GM12878 (cell line): ENCODE measurements around the gene OPN1SW. TPM values are rescaled to one million over a fixed set of nuclear protein-coding genes. Genes with fewer than 3 reads are reported as not detected.

Source experiments
- ATAC-seq: fragments of 200-7000 bp; cut with Tn5 transposase; 3 replicates; pipeline ENCODE4 v1.9.1; 2020; ENCODE audit warnings: mild to moderate bottlenecking, moderate library complexity
- Bru-seq: library from RNA; stranded (reverse); fragments of 400-500 nt; gene quantifications from one replicate; lab custom pipeline; 2021; lab: Mats Ljungman, UMichigan
- BruChase-seq, 2 experiments: library from RNA; stranded (reverse); fragments of 400-500 nt; gene quantifications; one replicate each; lab custom pipeline; 2021; lab: Mats Ljungman, UMichigan
- BruUV-seq: library from RNA; stranded (reverse); fragments of 400-500 nt; replicated peaks from 2 replicates; lab custom pipeline; 2021; lab: Mats Ljungman, UMichigan
- CTCF ChIA-PET: fragments of 300-600 bp; sonication (Branson Sonifier 250); formaldehyde crosslinking; extraction: SDS; loops from one replicate; lab custom pipeline; 2021; ENCODE audit warnings: inconsistent platforms; lab: Yijun Ruan, JAX
- POLR2A ChIA-PET: fragments of 350-600 bp; formaldehyde crosslinking; extraction: SDS; loops from one replicate; lab custom pipeline; 2021; ENCODE audit warnings: inconsistent platforms; lab: Charles Lee
- RAD21 ChIA-PET: fragments of 300-600 bp; sonication (Branson Sonifier 250); formaldehyde crosslinking; loops from one replicate; lab custom pipeline; 2023; ENCODE audit warnings: antibody characterized with exemption; ENCODE audit not compliant: unreplicated experiment; lab: Charles Lee
- SMC1A ChIA-PET: fragments of 300-600 bp; sonication (Branson Sonifier 250); formaldehyde crosslinking; loops from one replicate; lab custom pipeline; 2023; ENCODE audit not compliant: unreplicated experiment, uncharacterized antibody; lab: Charles Lee
- DNase-seq: peaks from one replicate; pipeline ENCODE4 v3.0.0-alpha.2; 2011; ENCODE audit warnings: low read depth, low spot score
- FAIRE-seq: peaks from 3 replicates; lab custom pipeline; 2011; peaks lifted over from hg19 to GRCh38; lab: Jason Lieb, UNC
- H2AFZ ChIP-seq: 2 replicates; pipeline ENCODE4 v1.6.0; 2011; ENCODE audit warnings: low read depth, low read length, control low read depth; ENCODE audit not compliant: control insufficient read depth
- H3K27ac ChIP-seq: 2 replicates; pipeline ENCODE4 v1.5.1; 2011; ENCODE audit warnings: control low read depth; ENCODE audit not compliant: control insufficient read depth, insufficient read depth
- H3K27me3 ChIP-seq, 2 experiments: replicated peaks in 1 of 2; 2 replicates each; pipeline versions ENCODE4 v1.6.0 to v1.6.1; 2011; ENCODE audit warnings: low read length in 1 of 2; ENCODE audit not compliant: control insufficient read depth in 2 of 2, insufficient read depth in 2 of 2
- H3K36me3 ChIP-seq, 2 experiments: 2 replicates each; pipeline ENCODE4 v1.5.1; 2011; ENCODE audit warnings: low read length in 1 of 2; ENCODE audit not compliant: control insufficient read depth in 2 of 2, insufficient read depth in 2 of 2
- H3K4me1 ChIP-seq: 2 replicates; pipeline ENCODE4 v1.6.1; 2011; ENCODE audit warnings: mild to moderate bottlenecking, low read length, moderate library complexity, mixed read lengths; ENCODE audit not compliant: control insufficient read depth, insufficient read depth
- H3K4me2 ChIP-seq: 2 replicates; pipeline ENCODE4 v1.6.0; 2011; ENCODE audit warnings: control low read depth; ENCODE audit not compliant: control insufficient read depth, insufficient read depth
- H3K4me3 ChIP-seq: fragments of 200-600 bp; sonication (generic); 2 replicates; pipeline ENCODE4 v1.5.1; 2016
- H3K79me2 ChIP-seq: 2 replicates; pipeline ENCODE4 v1.6.0; 2011; ENCODE audit warnings: low read length; ENCODE audit not compliant: control insufficient read depth, insufficient read depth
- H3K9ac ChIP-seq: 2 replicates; pipeline ENCODE4 v1.8.0; 2011; ENCODE audit warnings: low read length, control low read depth, mixed read lengths; ENCODE audit not compliant: control insufficient read depth, insufficient read depth
- H3K9me3 ChIP-seq: replicated peaks from 3 replicates; pipeline ENCODE4 v1.5.1; 2011; ENCODE audit warnings: mild to moderate bottlenecking, low read length; ENCODE audit not compliant: control insufficient read depth, insufficient read depth
- H4K20me1 ChIP-seq: 2 replicates; pipeline ENCODE4 v1.6.0; 2011; ENCODE audit not compliant: control insufficient read depth, insufficient read depth
- BMI1 ChIP-seq: fragments of 450-650 bp; IDR thresholded peaks from 2 replicates; pipeline ENCODE4 v1.6.1; 2016; ENCODE audit warnings: mild to moderate bottlenecking, moderate library complexity, borderline replicate concordance
- IKZF1 ChIP-seq: fragments of 450-650 bp; conservative IDR thresholded peaks from 2 replicates; pipeline ENCODE4 v1.6.1; 2017; ENCODE audit warnings: antibody characterized with exemption, mild to moderate bottlenecking
- IRF4 ChIP-seq: IDR thresholded peaks from 2 replicates; pipeline ENCODE4 v1.6.1; 2011; ENCODE audit warnings: low read depth, low read length
- NRF1 ChIP-seq: conservative IDR thresholded peaks from 2 replicates; pipeline ENCODE4 v1.6.1; 2011; ENCODE audit warnings: mild to moderate bottlenecking, low read depth, low read length, improper control_type of control experiment
- POLR2AphosphoS2 ChIP-seq: IDR thresholded peaks from 2 replicates; pipeline ENCODE4 v1.6.1; 2011; ENCODE audit warnings: low read depth, mild to moderate bottlenecking, low read length, improper control_type of control experiment, moderate library complexity
- SMAD1 ChIP-seq: fragments of 450-650 bp; IDR thresholded peaks from 2 replicates; pipeline ENCODE4 v1.6.1; 2018; ENCODE audit warnings: mild to moderate bottlenecking, low read depth; ENCODE audit not compliant: partially characterized antibody
- USF1 ChIP-seq: IDR thresholded peaks from 2 replicates; pipeline ENCODE4 v1.6.1; 2011; ENCODE audit warnings: borderline replicate concordance, low read depth, mild to moderate bottlenecking, moderate library complexity, mixed read lengths, low read length; ENCODE audit not compliant: insufficient read depth; ENCODE audit errors: extremely low read length
- ZSCAN29 ChIP-seq: fragments of 450-650 bp; IDR thresholded peaks from 2 replicates; pipeline ENCODE4 v1.6.1; 2017; ENCODE audit warnings: mild to moderate bottlenecking, moderate library complexity
- whole genome bisulfite sequencing: methylation state at CpG from one replicate; pipeline ENCODE4 v1.1.6; 2016; ENCODE audit warnings: low lambda C conversion rate; ENCODE audit not compliant: insufficient replicate concordance, insufficient coverage; ENCODE audit errors: missing lambda C conversion rate; 5-methylcytosine and 5-hydroxymethylcytosine counted together
- in situ Hi-C: fragments of 300-500 bp; cut with MboI; formaldehyde crosslinking; loops from 9 replicates; pipeline ENCODE4 v1.14.3; 2018; ENCODE audit warnings: mixed read lengths
- intact Hi-C: fragments of 100-400 bp; cut with micrococcal nuclease; formaldehyde crosslinking; loops from one replicate; pipeline ENCODE4 v1.14.2; 2022; ENCODE audit not compliant: unreplicated experiment
- long read RNA-seq, 2 experiments: library from polyadenylated mRNA; unstranded; transcript quantifications; one replicate each; pipeline ENCODE4 v2.0.0, GENCODE V29; 2019 to 2020
- polyA minus RNA-seq, 3 experiments: library from RNA; depleted of rRNA, polyadenylated mRNA; stranded (reverse); fragments of >200 nt; gene quantifications; 2 replicates each; pipeline ENCODE4 v1.2.3, GENCODE V29; 2011
- polyA plus RNA-seq, 11 experiments: library from polyadenylated mRNA; depleted of rRNA in 4 of 11; unstranded in 6 of 11; stranded (reverse) in 5 of 11; fragments of >200 nt; fragmentation: Nextera tagmentation in 4 of 11; fragmentation: Illumina TruSeq in 1 of 11; extraction: Ambion mirVana in 4 of 11; extraction: Trizol in 1 of 11; gene quantifications; 1 replicate in 1 of 11; 2 replicates in 10 of 11; pipeline versions ENCODE4 v1.2.1 to v1.2.3, GENCODE V29; 2011 to 2016; ENCODE audit warnings: inconsistent platforms in 2 of 11, missing spikeins in 2 of 11, low read depth in 1 of 11
- total RNA-seq, 4 experiments: library from RNA; depleted of rRNA in 3 of 4; stranded (reverse); fragments of >200 nt in 3 of 4; fragmentation: Illumina TruSeq in 1 of 4; extraction: Trizol in 1 of 4; gene quantifications; 2 replicates each; pipeline versions ENCODE4 v1.2.1 to v1.2.3, GENCODE V29; 2013 to 2021
- TF ChIP-seq, protein P1 (sequence below): fragments of 150-350 bp; IDR thresholded peaks from 2 replicates; pipeline ENCODE4 v1.6.1; 2014; ENCODE audit warnings: mild to moderate bottlenecking, low read depth, low read length

OPN1SW gene
- not detected in 2 replicates for total RNA-seq (2013; cell fraction: nucleolus; rRNA removed)
- not detected in 2 replicates for total RNA-seq (2014; rRNA removed)
- not detected in 2 replicates for total RNA-seq (2014; rRNA removed; fragmentation: Illumina TruSeq; extraction: Trizol)
- total RNA-seq (2021) = not detected in 2 replicates
- not detected for polyA plus RNA-seq (2011; ENCODE audit: low read depth)
- not detected in 2 replicates for polyA plus RNA-seq (2011; rRNA removed)
- not detected in 2 replicates for polyA plus RNA-seq (2011; cell fraction: cytosol; rRNA removed)
- not detected in 2 replicates for polyA plus RNA-seq (2011; cell fraction: nucleus; rRNA removed)
- polyA plus RNA-seq (2012) = not detected in 2 replicates
- polyA plus RNA-seq (2014; fragmentation: Illumina TruSeq; extraction: Trizol) = not detected in 2 replicates
- polyA plus RNA-seq (2014; fragmentation: Nextera tagmentation; extraction: Ambion mirVana) = under 1 TPM; 0.13 to 0.26 TPM
- not detected in 2 replicates for polyA plus RNA-seq (2014; rRNA removed)
- polyA plus RNA-seq (2016; fragmentation: Nextera tagmentation; extraction: Ambion mirVana) = under 1 TPM; 0.11 to 0.35 TPM
- not detected in 2 replicates for polyA minus RNA-seq (2011; rRNA and poly(A)+ RNA removed)
- polyA minus RNA-seq (2011; cell fraction: cytosol; rRNA and poly(A)+ RNA removed) = not detected in 2 replicates
- not detected in 2 replicates for polyA minus RNA-seq (2011; cell fraction: nucleus; rRNA and poly(A)+ RNA removed)
- not detected for Bru-seq, nascent RNA
- BruChase-seq, experiment 1, labeled RNA remaining after a 6-hour chase = not detected
- not detected for BruChase-seq, experiment 2, labeled RNA remaining after a 2-hour chase
- long read RNA-seq, experiment 1 = 0 reads
- long read RNA-seq, experiment 2 = 0 reads

DNA sequence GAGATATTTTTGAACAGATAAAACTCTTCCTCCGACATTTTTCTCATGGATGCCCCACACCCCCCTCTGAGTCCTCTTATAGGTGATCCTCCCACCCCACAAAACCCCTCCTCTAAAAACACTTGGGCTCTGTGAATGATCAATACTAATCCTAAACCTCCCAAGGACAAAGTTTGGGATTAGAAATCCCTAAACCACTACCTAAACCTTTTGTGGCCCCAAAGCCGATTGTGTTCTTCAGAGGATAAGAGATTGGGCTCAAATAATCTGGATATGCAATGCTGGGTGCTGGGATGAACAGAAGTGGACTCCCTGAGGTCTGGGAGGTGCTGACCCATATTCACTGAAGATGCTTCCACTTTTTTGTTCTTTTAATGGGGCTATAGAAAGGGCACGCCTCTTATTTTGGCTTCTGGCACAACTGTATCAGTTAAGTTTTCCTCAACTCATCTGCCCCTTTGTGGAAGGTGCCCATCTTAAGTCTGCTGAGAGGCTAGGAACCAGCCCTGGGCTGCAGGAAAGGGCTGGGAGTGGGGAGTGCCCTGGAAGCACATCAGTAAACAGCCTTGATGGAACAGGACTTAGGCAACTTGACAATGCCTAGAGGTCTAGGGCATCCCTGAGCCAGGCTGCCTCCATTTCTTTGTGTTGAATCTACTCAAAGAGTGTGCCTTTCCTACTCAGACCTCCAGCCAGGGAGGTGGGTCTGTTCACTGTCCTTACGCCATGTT lies at the start of gene OPN1SW:
TSS of gene OPN1SW (minus strand) at position 51 of the 731 bp plus-strand sequence. CDS start at position 38, 13 bp downstream.
- Histone ChIP-seq H3K9me3 (no peaks in the 10 kb centered on the region; the same call in 2 of the 3 replicates), H2AFZ (no peak within 1 kb of the TSS), H3K79me2 (no peaks in the 10 kb centered on the region), H3K4me2 (no peak within 1 kb of the TSS), H3K27ac (no peak within 1 kb of the TSS), H4K20me1 (no peaks in the 10 kb centered on the region), H3K4me1 (no peaks in the 10 kb centered on the region), H3K9ac (no peak within 1 kb of the TSS), H3K27me3 (no peaks in the 10 kb centered on the region), H3K36me3 (peaks cover 0 to 6% of the 10 kb centered on the region in 2 experiments; a peak in 2 of 4 replicates), H3K4me3 (no peak within 1 kb of the TSS)
- DNase-seq = no peak
- TF ChIP-seq, protein P1, sequence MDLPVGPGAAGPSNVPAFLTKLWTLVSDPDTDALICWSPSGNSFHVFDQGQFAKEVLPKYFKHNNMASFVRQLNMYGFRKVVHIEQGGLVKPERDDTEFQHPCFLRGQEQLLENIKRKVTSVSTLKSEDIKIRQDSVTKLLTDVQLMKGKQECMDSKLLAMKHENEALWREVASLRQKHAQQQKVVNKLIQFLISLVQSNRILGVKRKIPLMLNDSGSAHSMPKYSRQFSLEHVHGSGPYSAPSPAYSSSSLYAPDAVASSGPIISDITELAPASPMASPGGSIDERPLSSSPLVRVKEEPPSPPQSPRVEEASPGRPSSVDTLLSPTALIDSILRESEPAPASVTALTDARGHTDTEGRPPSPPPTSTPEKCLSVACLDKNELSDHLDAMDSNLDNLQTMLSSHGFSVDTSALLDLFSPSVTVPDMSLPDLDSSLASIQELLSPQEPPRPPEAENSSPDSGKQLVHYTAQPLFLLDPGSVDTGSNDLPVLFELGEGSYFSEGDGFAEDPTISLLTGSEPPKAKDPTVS = no peak
- TF ChIP-seq POLR2AphosphoS2 (no peak), IRF4 (no peak), BMI1 (no peak), ZSCAN29 (no peak), USF1 (no peak), IKZF1 (no peak), NRF1 (no peak), SMAD1 (no peak)
- intact Hi-C loops = no loop called here
- no peak for ATAC-seq
- BruUV-seq = no TSS peak
- POLR2A ChIA-PET = no interaction called here
- RAD21 ChIA-PET = no interaction called here
- 100% methylated on average over 3 of the region's 4 CpGs for WGBS
- SMC1A ChIA-PET = no interaction called here
- in situ Hi-C loops = no loop called here
- CTCF ChIA-PET = no interaction called here
- no peak for FAIRE-seq
